Colonic mucosa (tissue), 4 donors: ENCODE measurements around the gene PLCG2. TPM values are rescaled to one million over a fixed set of nuclear protein-coding genes. Genes with fewer than 3 reads are reported as not detected.

Experiments
- DNase-seq: peaks from one replicate; pipeline ENCODE4 v3.0.0-alpha.2; 2020
- H3K27ac ChIP-seq: fragments of 200-600 bp; one replicate; pipeline ENCODE4 v1.8.0; 2021
- H3K27me3 ChIP-seq: fragments of 200-600 bp; one replicate; pipeline ENCODE4 v1.8.0; 2021
- H3K36me3 ChIP-seq: fragments of 200-600 bp; one replicate; pipeline ENCODE4 v1.8.0; 2021
- H3K4me1 ChIP-seq: fragments of 200-600 bp; one replicate; pipeline ENCODE4 v1.8.0; 2021; ENCODE audit warnings: mild to moderate bottlenecking
- H3K4me3 ChIP-seq: fragments of 200-600 bp; one replicate; pipeline ENCODE4 v1.8.0; 2021
- H3K9ac ChIP-seq, 2 donors: one replicate each; pipeline ENCODE4 v1.7.0; 2013; ENCODE audit warnings: control low read depth in 2 of 2, low read depth in 2 of 2, low read length in 2 of 2
- H3K9me3 ChIP-seq: fragments of 200-600 bp; one replicate; pipeline ENCODE4 v1.8.0; 2021
- intact Hi-C: fragments of 100-400 bp; cut with DNase I; formaldehyde crosslinking; loops from one replicate; pipeline ENCODE4 v1.14.1; 2022
- total RNA-seq, 2 donors: library from RNA; stranded (reverse); fragmentation: NEBNext Ultra II Directional in 1 of 2; extraction: Animal tissue kit (Norgen Biotek cat#: 25700) in 1 of 2; gene quantifications; one replicate each; pipeline ENCODE4 v1.2.1, GENCODE V29; 2021
- TF ChIP-seq, protein P1 (sequence below): fragments of 200-600 bp; IDR thresholded peaks from one replicate; pipeline ENCODE4 v1.8.0; 2022; ENCODE audit warnings: antibody characterized with exemption, mild to moderate bottlenecking
- donor health status: healthy.
- donor health status: DM: no; HTN: no; CAD: no.
- donor health status: DM: no; HTN: no; CAD: no.

Gene PLCG2
- total RNA-seq, 2 donors from 2014 or later = 9.1 to 9.6 TPM

DNA sequence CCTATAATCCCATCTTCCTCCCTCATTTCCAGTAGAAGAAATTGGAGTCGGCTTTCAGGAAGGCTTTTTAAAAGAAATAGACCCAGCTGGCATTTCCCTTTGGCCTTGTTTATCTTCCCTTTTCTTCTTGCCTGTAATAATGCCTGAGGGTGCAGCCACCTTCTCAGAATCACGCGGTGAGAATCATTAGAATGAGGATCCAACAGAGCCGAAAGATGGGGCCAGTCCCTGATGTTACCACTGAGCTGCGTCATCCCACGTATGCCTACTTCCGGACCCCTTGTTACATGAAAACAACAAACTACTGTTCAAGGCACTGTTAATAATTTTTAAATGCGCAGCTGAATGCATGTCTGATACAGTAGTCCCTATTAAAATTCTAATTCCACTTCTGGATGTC lies 208.0 kb downstream of the PLCG2 start:
- TF ChIP-seq, protein P1, sequence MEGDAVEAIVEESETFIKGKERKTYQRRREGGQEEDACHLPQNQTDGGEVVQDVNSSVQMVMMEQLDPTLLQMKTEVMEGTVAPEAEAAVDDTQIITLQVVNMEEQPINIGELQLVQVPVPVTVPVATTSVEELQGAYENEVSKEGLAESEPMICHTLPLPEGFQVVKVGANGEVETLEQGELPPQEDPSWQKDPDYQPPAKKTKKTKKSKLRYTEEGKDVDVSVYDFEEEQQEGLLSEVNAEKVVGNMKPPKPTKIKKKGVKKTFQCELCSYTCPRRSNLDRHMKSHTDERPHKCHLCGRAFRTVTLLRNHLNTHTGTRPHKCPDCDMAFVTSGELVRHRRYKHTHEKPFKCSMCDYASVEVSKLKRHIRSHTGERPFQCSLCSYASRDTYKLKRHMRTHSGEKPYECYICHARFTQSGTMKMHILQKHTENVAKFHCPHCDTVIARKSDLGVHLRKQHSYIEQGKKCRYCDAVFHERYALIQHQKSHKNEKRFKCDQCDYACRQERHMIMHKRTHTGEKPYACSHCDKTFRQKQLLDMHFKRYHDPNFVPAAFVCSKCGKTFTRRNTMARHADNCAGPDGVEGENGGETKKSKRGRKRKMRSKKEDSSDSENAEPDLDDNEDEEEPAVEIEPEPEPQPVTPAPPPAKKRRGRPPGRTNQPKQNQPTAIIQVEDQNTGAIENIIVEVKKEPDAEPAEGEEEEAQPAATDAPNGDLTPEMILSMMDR = no peak
- Histone ChIP-seq H3K9me3 (no peaks in the 10 kb centered on the region), H3K36me3 (no peaks in the 10 kb centered on the region), H3K4me3 (no peak overlapping the region), H3K4me1 (no peaks in the 10 kb centered on the region), H3K27ac (no peak overlapping the region), H3K9ac (no peak overlapping the region), H3K27me3 (no peaks in the 10 kb centered on the region)
- intact Hi-C loops = no loop called here
- DNase-seq = no peak

- Histone ChIP-seq H3K27ac (no peak overlapping the region), H3K9ac (no peak overlapping the region), H3K4me3 (no peak overlapping the region), H3K27me3 (no peaks in the 10 kb centered on the region), H3K4me1 (no peaks in the 10 kb centered on the region), H3K36me3 (no peaks in the 10 kb centered on the region), H3K9me3 (no peaks in the 10 kb centered on the region)
- intact Hi-C loops = no loop called here
- DNase-seq = no peak
- TF ChIP-seq, protein P1 = no peak
Observed at GRCh38 chr16:81987706-81988105, 208.6 kb downstream of the PLCG2 start.

- no peaks in the 10 kb centered on the region for H3K9me3 ChIP-seq
- H3K4me1 ChIP-seq = no peaks in the 10 kb centered on the region
- DNase-seq = no peak
- TF ChIP-seq, protein P1 = no peak
- intact Hi-C loops = no loop called here
- H3K36me3 ChIP-seq = no peaks in the 10 kb centered on the region
- H3K27ac ChIP-seq = no peak overlapping the region
- H3K4me3 ChIP-seq = no peak overlapping the region
- no peaks in the 10 kb centered on the region for H3K27me3 ChIP-seq
- no peak overlapping the region for H3K9ac ChIP-seq
Observed at GRCh38 chr16:81992859-81993258, 213.8 kb downstream of the PLCG2 start.

DNA sequence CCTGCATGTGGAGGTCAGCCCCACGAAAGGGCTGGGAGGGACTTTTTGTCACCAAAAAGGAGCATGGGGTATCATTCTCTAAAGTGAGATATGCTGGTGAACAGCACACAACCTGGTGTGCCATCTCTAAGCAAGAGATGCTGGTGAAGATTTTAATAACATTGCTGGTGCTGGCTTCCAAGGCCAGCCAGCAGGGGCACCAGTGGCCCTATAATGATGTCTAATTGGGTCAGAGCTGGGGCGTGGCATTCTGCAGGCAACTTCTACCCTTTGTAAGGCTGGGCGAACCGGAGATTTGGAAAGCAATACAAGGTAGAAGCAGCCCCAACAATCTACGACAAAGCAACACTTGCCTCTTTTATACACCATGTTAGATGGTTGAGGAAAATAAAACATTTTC lies 215.4 kb downstream of the PLCG2 start:
- H3K9me3 ChIP-seq = no peaks in the 10 kb centered on the region
- TF ChIP-seq, protein P1 = no peak
- no peak for DNase-seq
- intact Hi-C loops = no loop called here
- H3K9ac ChIP-seq = no peak overlapping the region
- no peaks in the 10 kb centered on the region for H3K36me3 ChIP-seq
- no peak overlapping the region for H3K27ac ChIP-seq
- no peak overlapping the region for H3K4me3 ChIP-seq
- H3K27me3 ChIP-seq = no peaks in the 10 kb centered on the region
- no peaks in the 10 kb centered on the region for H3K4me1 ChIP-seq

GRCh38 chr16:81995651-81996050 lies 216.6 kb downstream of the PLCG2 start:
- Histone ChIP-seq H3K27ac (no peak overlapping the region), H3K9me3 (no peaks in the 10 kb centered on the region), H3K36me3 (no peaks in the 10 kb centered on the region), H3K27me3 (no peaks in the 10 kb centered on the region), H3K4me1 (no peaks in the 10 kb centered on the region), H3K9ac (no peak overlapping the region), H3K4me3 (no peak overlapping the region)
- intact Hi-C loops = no loop called here
- TF ChIP-seq, protein P1 = no peak
- no peak for DNase-seq
